COLO829 (cell line): ENCODE data around the gene LRRC41.
"Not testable (repeated sequence)": the region's sequence is repeated elsewhere in the genome, so short reads cannot be mapped to it uniquely, and the experiment has no call there.

Source experiments
- DNase-seq: peaks from one replicate; pipeline ENCODE4 v3.0.0; 2012; ENCODE audit warnings: low spot score

The LRRC41 gene

GRCh38 chr1:46325285-46326076, 22.1 kb upstream of the LRRC41 start:
- DNase-seq = not testable (repeated sequence)

DNA sequence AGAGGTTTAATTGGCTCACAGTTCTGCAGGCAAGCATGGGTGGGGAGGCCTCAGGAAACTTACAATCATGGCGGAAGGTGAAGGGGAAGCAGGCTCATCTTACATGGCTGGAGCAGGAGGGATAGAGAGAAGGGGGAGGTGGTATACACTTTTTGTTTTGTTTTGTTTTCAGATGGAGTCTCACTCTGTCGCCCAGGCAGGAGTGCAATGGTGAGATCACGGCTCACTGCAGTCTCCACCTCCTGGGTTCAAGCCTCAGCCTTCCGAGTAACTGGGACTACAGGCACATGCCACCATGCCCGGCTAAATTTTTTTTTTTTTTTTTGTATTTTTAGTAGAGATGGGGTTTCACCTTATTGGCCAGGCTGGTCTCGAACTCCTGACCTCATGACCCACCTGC, 18.8 kb upstream of the LRRC41 start:
- not testable (repeated sequence) for DNase-seq

DNA sequence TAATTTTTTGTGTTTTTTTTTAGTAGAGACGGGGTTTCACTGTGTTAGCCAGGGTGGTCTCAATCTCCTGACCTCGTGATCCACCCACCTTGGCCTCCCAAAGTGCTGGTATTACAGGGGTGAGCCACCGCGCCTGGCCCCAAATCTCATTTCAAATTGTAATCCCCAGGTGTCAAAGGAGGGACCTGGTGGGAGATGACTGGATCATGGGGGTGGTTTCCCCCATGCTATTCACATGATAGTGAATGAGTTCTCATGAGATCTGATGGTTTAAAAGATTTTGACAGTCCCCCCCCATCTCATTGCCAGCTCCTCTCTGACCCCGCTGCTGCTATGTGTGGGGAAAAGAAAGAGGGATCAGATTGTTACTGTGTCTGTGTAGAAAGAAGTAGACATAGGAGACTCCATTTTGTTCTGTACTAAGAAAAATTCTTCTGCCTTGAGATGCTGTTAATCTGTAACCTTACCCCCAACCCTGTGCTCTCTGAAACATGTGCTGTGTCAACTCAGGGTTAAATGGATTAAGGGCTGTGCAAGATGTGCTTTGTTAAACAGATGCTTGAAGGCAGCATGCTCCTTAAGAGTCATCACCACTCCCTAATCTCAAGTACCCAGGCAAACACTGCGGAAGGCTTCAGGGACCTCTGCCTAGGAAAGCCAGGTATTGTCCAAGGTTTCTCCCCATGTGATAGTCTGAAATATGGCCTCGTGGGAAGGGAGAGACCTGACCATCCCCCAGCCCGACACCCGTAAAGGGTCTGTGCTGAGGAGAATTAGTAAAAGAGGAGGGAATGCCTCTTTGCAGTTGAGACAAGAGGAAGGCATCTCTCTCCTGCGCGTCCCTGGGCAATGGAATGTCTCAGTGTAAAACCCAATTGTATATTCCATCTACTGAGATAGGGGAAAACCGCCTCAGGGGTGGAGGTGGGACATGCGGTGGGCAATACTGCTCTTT, 16.8 kb upstream of the LRRC41 start:
- not testable (repeated sequence) for DNase-seq

DNA sequence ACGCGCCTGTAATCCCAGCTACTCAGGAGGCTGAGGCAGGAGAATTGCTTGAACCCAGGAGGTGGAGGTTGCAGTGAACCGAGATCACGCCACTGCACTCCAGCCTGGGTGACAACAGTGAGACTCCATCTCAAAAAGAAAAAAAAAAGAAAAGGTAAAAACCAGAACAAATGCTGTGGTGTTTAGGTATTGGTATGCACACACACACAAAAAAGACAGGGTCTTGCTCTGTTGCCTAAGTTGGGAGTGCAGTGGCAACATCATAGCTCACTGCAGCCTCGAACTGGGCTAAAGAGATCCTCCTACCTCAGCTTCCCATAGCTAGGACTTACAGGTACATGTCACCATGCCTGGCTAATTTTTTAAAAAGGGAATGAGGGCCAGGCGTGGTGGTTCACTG, 15.9 kb upstream of the LRRC41 start:
- not testable (repeated sequence) for DNase-seq

DNA sequence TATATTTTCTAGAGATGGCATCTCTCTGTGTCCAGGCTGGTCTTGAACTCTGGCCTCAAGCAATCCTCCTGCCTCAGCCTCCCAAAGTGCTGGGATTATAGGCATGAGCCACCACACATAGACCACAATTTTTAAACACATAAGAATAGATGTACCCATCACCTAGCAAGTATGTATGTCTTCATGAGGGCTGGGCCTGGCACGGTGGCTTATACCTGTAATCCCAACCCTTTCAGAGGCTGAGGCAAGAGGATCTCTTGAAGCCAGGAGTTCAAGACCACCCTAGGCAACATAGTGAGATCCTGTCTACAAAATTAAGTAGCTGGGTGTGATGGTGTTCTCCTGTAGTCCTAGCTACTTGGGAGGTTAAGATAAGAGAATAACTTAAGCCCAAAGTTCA, 13.9 kb upstream of the LRRC41 start:
- no peak for DNase-seq

DNA sequence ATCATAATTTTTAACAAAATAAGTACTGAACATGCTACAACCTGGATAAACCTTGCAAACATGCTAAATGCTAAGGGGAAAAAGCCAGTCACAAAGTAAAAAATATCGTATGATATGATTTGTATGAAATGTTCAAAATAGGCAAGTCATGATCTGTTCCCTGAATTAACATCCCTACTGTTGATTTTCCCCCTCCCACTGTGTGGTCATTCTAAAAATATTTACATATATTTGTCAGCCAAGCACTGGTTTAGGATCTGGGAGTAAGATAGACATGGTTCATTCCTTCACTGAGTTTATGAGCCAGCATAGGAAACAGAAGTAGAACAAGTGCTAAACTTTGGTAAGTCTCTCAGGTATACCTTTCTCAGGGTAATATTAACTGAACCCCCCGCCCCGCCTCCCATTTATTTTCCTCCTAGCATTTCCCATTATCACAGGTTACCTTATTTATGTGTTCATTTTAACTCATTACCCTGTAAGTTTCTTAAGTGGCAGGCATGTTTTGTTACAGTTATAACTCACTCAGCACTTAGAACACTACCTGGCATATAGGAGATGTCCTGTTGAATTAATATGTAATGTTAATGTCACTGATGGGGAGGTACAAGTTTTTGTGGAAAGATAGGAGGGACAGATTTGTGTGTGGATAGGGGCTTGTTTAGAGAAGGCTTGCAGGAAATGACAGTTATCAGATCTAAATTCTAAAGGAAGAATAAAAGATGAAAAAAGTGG, 12.4 kb upstream of the LRRC41 start:
- no peak for DNase-seq

GRCh38 chr1:46310321-46310720, 6.9 kb upstream of the LRRC41 start:
- DNase-seq = no peak

- no peak for DNase-seq
These were observed 6.2 kb upstream of the LRRC41 start for GRCh38 chr1:46309401-46310159.

DNA sequence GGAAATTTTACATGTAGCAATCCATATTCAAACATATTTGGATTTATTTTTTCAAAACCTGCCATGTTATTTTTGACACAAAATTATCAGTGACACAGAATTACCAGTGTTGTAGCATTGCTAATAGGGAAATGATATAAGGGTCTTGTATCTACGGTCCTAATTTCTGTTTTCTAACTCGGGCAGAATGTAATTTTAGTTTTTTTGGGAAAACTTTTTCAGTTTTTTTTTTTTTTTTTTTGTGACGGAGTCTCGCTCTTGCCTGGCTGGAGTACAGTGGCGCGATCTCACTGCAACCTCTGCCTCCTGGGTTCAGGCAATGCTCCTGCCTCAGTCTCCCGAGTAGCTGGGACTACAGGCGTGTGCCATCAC, 2.7 kb upstream of the LRRC41 start:
- no peak for DNase-seq

- DNase-seq = no peak
These were observed 483 bp upstream of the LRRC41 start for GRCh38 chr1:46303872-46304326.

DNA sequence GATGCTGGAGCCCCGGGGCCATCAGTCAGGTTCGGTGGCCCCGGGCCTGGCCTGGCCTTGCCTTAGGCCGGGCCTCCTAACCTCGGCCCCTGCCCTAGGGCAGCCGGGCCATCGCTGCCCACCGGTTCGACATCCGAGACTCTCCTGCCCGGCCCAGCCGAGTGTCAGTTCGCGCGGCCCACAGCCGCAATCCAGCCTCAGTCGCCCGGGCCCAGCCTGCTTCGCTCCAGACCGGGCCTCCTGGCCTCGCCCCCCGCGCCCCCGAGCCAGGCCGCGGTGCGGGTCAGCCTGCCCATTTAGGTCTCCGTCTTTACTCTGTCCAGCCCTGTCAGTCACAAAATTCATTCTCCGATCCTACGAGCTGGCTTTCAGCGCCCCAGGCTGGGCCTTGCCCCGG, 777 bp downstream of the LRRC41 start:
- DNase-seq = no peak

DNA sequence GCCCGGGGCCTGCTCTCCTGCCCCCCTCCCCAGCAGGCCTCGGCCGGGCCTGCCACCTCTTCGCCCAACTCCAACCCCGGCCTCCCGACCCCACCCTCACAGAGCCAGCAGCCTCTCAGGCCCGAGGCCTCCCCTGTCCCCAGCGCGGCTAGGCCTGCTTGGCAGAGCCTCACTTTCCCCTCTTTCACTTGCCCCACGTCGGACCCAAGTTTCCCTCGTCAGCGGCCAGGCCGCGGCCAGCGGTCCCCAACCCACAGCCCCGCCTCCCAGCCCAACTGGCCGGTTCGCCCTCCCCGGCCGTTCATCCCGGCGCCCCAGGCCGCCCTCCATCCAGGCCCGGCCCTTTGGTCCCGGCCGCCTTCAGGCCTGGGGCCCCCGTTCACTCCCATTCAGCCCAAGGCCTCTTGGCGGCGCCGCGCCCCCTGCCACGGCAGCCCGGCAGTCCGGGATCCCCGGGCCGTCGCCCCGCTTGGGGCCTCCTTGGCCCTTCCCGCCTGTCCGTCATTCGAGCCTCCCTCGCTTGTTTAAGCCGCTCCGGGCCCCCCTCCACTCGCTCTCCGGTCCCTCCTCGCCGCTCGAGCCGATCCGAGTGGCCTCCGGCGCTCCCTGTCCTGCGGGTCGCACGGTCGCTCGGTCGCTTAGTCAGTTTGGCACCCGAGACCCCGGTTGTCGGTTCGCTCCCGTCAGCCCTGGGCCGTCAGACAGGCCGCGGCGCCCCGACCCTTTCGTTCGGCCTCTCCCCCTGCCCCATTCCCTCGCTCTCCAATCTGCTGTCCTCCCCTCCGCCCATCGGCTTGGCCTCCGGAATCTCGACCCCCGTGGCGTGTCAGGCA, 1.4 kb downstream of the LRRC41 start:
- no peak for DNase-seq

DNA sequence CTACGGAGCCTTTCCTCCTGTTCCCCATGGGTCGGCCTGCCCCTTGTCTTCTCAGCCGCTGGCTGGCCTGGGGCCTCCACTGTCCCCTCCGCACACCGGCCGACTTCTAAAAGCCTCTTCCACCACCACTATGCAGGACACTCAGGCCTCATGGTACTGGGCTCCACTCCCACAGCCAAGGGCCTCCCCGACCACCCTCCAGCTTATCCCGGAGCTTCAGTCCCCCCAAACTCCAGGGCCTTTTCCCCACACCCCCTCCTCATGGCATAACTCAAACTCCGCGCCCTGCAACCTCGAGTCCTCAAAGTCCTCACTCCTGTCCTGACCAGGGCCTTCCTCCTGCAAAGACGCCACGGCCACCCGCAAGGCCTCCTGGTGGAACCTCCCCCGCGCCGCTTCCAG, 2.0 kb downstream of the LRRC41 start:
- DNase-seq = no peak

DNA sequence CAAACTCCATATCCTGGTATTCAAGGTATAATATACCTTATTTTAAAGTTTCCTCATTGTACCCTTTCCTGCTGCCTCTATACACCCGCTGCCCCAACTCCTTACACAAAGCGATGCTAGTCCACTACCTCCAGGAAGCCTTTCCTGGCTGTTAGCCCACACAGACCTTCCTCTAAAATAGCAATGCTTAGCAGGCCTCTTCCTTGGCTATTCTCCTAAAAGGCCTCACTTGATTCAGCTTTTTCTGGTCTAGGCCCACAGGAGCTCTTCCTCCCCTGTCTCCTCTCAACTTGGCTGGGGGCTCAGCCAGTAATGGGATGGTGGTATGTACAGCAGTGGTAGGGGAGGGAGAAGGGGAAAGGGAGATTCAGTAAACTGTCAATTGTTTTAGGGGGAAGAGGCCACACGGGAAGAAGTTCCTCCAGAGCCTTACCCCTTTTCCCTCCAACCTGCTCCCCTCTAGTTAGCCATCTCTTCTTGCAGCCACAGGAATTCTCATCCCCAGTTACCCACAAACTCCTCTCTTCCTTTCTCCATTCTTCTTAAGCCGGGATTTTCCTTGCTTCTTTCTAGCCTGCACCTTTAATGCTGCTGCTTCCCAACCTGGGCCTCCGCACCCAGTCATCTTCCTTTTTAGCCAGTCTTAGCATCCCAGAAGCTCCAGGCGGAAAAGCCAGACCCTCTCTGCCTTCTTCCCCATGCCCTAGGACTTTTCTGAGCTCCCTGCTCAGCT, 2.6 kb downstream of the LRRC41 start:
- no peak for DNase-seq

- no peak for DNase-seq
These were observed 5.0 kb downstream of the LRRC41 start for GRCh38 chr1:46298387-46298786.

GRCh38 chr1:46295306-46295705, 8.1 kb downstream of the LRRC41 start:
- DNase-seq = no peak

DNA sequence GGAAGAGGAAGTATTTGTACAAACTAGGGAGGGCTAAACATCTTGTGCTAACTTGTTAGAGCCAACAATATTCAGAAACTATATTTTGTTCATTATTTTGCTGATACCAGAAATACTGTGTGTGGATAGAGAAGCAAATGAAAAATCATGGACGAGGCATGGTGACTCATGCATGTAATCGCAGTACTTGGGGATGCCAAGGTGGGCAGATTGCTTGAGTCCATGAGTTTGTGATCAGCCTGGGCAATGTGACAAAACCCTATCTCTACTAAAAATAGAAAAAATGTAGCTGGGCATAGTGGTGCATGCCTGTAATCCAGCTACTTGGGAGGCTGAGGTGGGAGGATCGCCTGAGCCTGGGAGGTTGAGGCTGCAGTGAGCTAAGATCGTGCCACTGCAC, 13.4 kb downstream of the LRRC41 start:
- no peak for DNase-seq

DNA sequence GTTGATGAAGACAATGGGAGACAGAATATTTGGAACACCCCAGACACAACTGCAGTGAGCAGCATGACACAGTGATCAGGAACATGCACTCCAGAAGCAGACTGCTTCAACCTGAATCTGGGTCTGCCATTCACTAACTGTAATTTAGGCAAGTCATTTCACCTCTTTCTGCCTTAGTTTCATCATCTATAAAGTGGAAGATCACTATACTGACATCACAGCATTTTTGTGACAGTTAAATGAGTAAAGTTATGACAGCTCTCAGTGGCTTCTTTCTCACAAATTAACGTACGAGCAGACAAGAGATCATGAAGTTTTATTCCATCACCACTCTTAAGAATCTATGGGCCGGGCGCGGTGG, 14.3 kb downstream of the LRRC41 start:
- DNase-seq = no peak

DNA sequence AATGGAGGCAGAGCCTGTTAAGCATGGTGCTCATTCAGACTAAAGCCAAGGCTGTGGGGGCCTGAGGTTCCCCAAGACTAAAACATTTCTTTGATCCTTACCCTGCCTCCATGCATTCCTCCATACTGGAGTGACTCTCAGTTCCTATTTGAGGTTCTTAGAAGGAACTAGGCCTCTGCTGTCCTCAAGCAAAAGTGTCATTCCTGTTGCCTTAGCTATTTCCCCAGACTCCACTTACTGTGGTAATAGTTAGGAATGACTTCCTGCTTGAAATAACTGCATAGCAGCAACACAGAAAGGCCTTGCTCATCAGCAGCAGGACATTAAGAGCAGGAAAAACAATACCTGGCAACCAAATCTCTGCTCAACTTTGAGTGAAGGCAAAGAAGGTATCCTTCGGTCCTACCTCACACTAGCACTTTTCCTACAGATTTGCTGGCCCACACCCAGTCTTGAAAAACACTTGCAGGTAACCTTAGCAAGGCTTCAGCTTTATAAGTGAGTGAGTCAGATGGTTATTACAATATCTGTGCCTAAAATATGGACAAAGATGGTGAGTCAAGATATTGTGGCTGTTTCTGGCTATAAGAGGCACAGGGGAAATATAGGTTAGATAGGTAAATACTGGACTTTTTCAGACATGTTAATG, 14.8 kb downstream of the LRRC41 start:
- no peak for DNase-seq
